ENCODE results near the gene UFSP2.

DNA sequence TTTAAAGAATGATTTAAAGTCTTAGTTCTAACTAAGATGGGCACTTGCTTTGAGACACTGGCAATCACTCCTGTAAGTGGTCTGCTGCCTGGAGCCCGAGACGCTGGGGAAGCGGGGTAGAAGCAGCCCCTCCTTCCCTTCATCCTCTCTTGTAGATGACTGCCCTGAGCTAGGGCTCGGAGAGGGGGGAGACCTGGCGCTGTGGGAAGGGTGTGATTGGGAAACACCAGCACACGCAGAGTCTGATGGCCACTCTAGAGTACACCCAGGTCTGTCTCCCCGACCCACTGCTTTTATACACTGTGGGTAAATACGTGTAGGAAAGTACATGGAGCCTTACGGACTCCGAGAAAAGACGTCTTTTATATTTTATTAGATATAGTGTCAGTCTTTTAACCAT lies 54.1 kb downstream of the UFSP2 start:
- no peak for TF ChIP-seq POLR2A (IDR thresholded peaks at IDR 0.05)
- no peak for TF ChIP-seq EP300 (IDR thresholded peaks at IDR 0.05)
- TF ChIP-seq CTCF (IDR thresholded peaks at IDR 0.05): no peak
